A673 (cell line): Measurements from ENCODE around the gene RPTOR. TPM values are rescaled to one million over a fixed set of nuclear protein-coding genes. Genes with fewer than 3 reads are reported as not detected.

ENCODE experiments used
- BruUV-seq: library from RNA; stranded (reverse); fragments of 400-500 nt; replicated peaks from 2 replicates; lab custom pipeline; 2021; lab: Mats Ljungman, UMichigan
- CTCF ChIA-PET: fragments of 300-600 bp; sonication (Branson Sonifier 250); formaldehyde crosslinking; loops from one replicate; lab custom pipeline; 2022; ENCODE audit warnings: antibody characterized with exemption; lab: Charles Lee
- POLR2A ChIA-PET: fragments of 300-600 bp; sonication (Branson Sonifier 250); formaldehyde crosslinking; loops from one replicate; lab custom pipeline; 2022; ENCODE audit warnings: antibody characterized with exemption; ENCODE audit not compliant: low non-redundant PET; lab: Charles Lee
- DNase-seq: peaks from one replicate; pipeline ENCODE4 v3.0.0-alpha.2; 2015; ENCODE audit warnings: low spot score
- H3K27ac ChIP-seq: fragments of 200-600 bp; sonication (generic); 2 replicates; pipeline ENCODE4 v1.5.1; 2016; ENCODE audit warnings: mixed run types, low read depth, mild to moderate bottlenecking, mixed read lengths, antibody characterized with exemption, low read length; ENCODE audit not compliant: poor library complexity, severe bottlenecking
- H3K27me3 ChIP-seq: fragments of 200-600 bp; sonication (generic); replicated peaks from 2 replicates; pipeline ENCODE4 v1.6.1; 2017; ENCODE audit warnings: mixed run types, low read depth, mild to moderate bottlenecking, mixed read lengths, antibody characterized with exemption, low read length; ENCODE audit not compliant: insufficient read depth, poor library complexity
- H3K36me3 ChIP-seq: fragments of 200-600 bp; sonication (generic); 2 replicates; pipeline ENCODE4 v1.6.1; 2016; ENCODE audit warnings: mixed run types, mild to moderate bottlenecking, mixed read lengths, antibody characterized with exemption, low read length; ENCODE audit not compliant: insufficient read depth, poor library complexity, severe bottlenecking
- H3K4me1 ChIP-seq: fragments of 200-600 bp; sonication (generic); 2 replicates; pipeline ENCODE4 v1.6.1; 2017; ENCODE audit warnings: mixed run types, mild to moderate bottlenecking, mixed read lengths, antibody characterized with exemption, low read length; ENCODE audit not compliant: insufficient read depth, poor library complexity, severe bottlenecking
- H3K4me3 ChIP-seq: fragments of 200-600 bp; sonication (generic); 2 replicates; pipeline ENCODE4 v1.5.1; 2016; ENCODE audit warnings: low read depth, mixed run types, mild to moderate bottlenecking, mixed read lengths, low read length; ENCODE audit not compliant: poor library complexity, severe bottlenecking
- H3K9me3 ChIP-seq: fragments of 200-600 bp; sonication (generic); 2 replicates; pipeline ENCODE4 v1.6.1; 2016; ENCODE audit warnings: mixed run types, low read depth, mild to moderate bottlenecking, mixed read lengths, antibody characterized with exemption, low read length; ENCODE audit not compliant: poor library complexity, severe bottlenecking
- EZH2 ChIP-seq: fragments of 200-600 bp; sonication (generic); IDR thresholded peaks from 2 replicates; pipeline ENCODE4 v1.6.1; 2017; ENCODE audit warnings: borderline replicate concordance, low read depth, mild to moderate bottlenecking, mixed read lengths, antibody characterized with exemption, low read length; ENCODE audit not compliant: poor library complexity, severe bottlenecking
- intact Hi-C: fragments of 100-400 bp; cut with micrococcal nuclease; formaldehyde crosslinking; loops from one replicate; pipeline ENCODE4 v1.10.0; 2022; ENCODE audit not compliant: unreplicated experiment
- total RNA-seq: library from RNA; stranded (reverse); gene quantifications from 2 replicates; pipeline ENCODE4 v1.2.3, GENCODE V29; 2021
- TF ChIP-seq, protein P1 (sequence below): fragments of 300-800, 200-600 bp; sonication (generic); conservative IDR thresholded peaks from 2 replicates; pipeline ENCODE4 v1.5.1; 2017; ENCODE audit warnings: low read depth, mild to moderate bottlenecking, antibody characterized with exemption, low read length, moderate library complexity, mixed read lengths

Gene RPTOR
- total RNA-seq, 1 experiment from 2014 or later = 55.2 TPM

DNA sequence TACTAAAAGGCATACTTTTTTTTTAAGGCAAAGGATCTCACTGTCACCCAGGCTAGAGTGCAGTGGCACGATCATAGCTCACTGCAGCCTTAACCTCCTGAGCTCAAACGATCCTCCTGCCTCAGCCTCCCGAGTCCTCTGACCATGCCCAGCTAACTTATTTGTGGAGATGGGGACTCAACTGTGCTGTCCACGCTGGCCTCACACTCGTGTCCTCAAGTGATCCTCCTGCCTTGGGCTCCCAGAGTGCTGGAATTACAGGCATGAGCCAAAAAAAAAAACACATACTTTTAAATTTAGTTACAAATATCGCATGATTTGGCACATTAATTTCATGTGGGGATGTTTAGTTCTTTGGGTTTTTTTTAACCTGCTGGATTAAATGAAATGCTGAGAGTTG lies 239.3 kb downstream of the RPTOR start:
- ChIA-PET CTCF (no interaction called here), POLR2A (no interaction called here)
- no TSS peak for BruUV-seq
- no peaks in the 10 kb centered on the region for H3K9me3 ChIP-seq
- no peak for DNase-seq
- no peak overlapping the region for H3K4me3 ChIP-seq
- TF ChIP-seq EZH2 = no peak
- TF ChIP-seq, protein P1, sequence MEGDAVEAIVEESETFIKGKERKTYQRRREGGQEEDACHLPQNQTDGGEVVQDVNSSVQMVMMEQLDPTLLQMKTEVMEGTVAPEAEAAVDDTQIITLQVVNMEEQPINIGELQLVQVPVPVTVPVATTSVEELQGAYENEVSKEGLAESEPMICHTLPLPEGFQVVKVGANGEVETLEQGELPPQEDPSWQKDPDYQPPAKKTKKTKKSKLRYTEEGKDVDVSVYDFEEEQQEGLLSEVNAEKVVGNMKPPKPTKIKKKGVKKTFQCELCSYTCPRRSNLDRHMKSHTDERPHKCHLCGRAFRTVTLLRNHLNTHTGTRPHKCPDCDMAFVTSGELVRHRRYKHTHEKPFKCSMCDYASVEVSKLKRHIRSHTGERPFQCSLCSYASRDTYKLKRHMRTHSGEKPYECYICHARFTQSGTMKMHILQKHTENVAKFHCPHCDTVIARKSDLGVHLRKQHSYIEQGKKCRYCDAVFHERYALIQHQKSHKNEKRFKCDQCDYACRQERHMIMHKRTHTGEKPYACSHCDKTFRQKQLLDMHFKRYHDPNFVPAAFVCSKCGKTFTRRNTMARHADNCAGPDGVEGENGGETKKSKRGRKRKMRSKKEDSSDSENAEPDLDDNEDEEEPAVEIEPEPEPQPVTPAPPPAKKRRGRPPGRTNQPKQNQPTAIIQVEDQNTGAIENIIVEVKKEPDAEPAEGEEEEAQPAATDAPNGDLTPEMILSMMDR = no peak
- H3K27ac ChIP-seq = no peak overlapping the region
- H3K4me1 ChIP-seq = peaks cover 24% of the 10 kb centered on the region
- H3K36me3 ChIP-seq = no peaks in the 10 kb centered on the region
- no peaks in the 10 kb centered on the region for H3K27me3 ChIP-seq
- intact Hi-C loops = no loop called here

DNA sequence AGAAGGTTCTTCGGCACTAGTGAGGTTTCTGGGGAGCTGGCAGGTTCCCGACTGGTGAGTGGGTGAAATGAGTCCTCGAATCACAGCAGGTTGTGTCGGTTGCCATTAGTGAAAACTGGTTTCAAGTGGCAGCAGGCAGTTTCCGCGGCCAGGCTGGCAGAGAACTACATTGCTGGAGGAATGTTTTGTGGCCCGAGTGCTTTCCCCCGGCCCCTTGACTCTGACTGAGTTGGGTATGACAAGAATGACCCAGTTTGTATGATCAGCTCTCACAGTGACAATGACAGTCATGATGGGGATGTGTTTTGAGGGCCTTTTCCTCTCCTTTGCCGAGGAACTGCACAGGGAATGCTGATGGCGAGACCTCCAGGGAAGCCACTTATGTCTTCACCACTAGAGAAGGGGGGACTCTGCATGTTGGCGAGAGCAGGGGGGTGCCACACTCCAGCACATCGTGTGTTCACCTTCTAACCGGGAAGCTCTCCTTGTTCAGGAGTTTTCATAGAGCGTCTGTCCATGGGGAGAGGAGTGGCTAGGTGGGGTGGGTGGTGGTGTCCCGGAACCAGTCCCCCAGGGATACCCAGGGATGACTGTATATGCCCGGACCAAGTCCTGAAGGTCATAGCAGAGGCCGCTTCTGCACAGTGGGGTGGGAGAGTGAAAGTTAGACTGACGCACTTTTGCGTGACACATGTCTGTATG lies 241.0 kb downstream of the RPTOR start:
- intact Hi-C loops = no loop called here
- peak; percentile 46 for DNase-seq
- BruUV-seq = no TSS peak
- Histone ChIP-seq H3K27me3 (no peaks in the 10 kb centered on the region), H3K27ac (no peak overlapping the region), H3K9me3 (no peaks in the 10 kb centered on the region), H3K4me3 (no peak overlapping the region), H3K36me3 (no peaks in the 10 kb centered on the region), H3K4me1 (peaks cover 30% of the 10 kb centered on the region)
- TF ChIP-seq EZH2 = no peak
- TF ChIP-seq, protein P1 = no peak
- ChIA-PET CTCF (no interaction called here), POLR2A (no interaction called here)

DNA sequence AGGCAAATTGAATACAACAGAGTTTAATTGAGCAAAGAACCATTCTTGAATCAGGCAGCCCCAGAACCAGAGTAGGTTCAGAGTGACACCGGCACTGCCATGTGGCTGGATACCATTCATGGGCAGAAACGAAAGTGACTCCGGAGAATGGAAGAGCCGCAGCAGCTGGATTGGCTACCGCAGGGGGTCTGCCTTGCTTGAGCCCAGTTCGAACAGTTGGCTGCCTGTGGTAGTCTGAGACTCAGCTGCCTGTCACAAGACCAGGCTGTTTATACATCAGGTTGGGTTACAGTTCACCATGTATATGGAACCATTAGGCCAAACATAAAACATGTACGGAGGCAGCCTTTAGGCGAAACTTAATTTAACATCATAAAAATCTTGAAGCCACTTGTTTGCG lies 241.8 kb downstream of the RPTOR start:
- H3K4me3 ChIP-seq = no peak overlapping the region
- H3K27me3 ChIP-seq = no peaks in the 10 kb centered on the region
- ChIA-PET CTCF (no interaction called here), POLR2A (no interaction called here)
- H3K9me3 ChIP-seq = no peaks in the 10 kb centered on the region
- TF ChIP-seq EZH2 = no peak
- TF ChIP-seq, protein P1 = no peak
- H3K4me1 ChIP-seq = peaks cover 31% of the 10 kb centered on the region
- H3K36me3 ChIP-seq = no peaks in the 10 kb centered on the region
- DNase-seq = peak; percentile 29
- intact Hi-C loops = no loop called here
- no TSS peak for BruUV-seq
- H3K27ac ChIP-seq = no peak overlapping the region
